ENCODE data around the gene CLEC4D.
"Not testable (repeated sequence)": the region's sequence is repeated elsewhere in the genome, so short reads cannot be mapped to it uniquely, and the experiment has no call there.

Gene CLEC4D

DNA sequence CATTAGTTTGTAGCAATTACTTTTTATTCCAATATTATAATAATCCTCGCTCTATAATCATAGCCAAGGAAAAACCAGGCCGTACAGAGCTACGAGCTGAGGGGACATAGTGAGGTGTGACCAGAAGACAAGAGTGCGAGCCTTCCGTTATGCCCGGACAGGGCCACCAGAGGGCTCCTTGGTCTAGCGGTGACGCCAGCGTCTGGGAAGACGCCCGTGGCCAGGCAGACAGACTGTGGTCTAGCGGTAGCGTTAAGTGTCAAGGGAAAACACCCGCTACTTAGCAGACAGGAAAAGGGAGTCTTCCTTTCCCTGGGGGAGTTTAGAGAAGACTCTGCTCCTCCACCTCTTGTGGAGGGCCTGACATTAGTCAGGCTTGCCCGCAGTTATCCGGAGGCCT is 24.5 kb downstream of the CLEC4D start:
- DNase-seq = peak; percentile 37

DNA sequence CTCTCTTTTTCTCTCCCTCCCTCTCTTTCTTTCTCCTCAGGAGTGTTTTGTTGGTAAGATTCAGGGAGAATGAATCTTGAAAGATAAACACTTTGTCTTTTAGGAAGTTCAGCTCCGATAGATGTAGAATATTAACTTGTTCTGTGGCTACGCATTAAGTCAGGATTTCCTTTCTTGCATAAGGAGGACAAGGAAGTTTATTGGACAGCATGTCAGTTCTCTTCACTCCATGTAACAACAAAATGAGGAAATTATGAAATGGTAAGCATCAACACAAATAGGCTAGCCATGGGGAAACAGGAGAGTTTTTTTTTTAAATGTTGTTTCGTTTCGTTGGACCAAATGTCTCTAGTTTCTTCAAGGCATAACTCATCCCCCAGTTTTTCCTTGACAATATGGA is 27.5 kb downstream of the CLEC4D start, which contains the start of gene CLEC4E:
Gene CLEC4E, minus strand, starts transcription at position 75 of the 400 bp plus-strand sequence. CDS start 108 bp downstream, outside the sequence.
- not testable (repeated sequence) for DNase-seq

DNA sequence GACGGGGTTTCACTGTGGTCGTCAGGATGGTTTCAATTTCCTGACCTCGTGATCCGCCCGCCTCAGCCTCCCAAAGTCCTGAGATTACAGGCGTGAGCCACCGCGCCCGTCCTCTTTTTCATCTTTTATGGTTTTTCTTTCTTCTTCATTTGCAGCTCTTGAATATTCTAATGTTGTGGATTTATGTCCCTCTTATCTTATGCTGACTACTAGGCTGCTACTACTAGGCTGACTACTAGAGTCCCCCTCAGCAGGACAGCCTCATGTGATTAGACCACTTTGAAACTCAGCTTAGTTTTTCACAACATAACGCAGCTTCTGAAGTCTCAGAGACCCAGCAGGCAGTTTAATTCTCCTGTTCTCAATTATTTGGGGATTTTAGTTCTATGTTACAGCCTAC is 28.3 kb downstream of the CLEC4D start:
- DNase-seq = no peak

DNA sequence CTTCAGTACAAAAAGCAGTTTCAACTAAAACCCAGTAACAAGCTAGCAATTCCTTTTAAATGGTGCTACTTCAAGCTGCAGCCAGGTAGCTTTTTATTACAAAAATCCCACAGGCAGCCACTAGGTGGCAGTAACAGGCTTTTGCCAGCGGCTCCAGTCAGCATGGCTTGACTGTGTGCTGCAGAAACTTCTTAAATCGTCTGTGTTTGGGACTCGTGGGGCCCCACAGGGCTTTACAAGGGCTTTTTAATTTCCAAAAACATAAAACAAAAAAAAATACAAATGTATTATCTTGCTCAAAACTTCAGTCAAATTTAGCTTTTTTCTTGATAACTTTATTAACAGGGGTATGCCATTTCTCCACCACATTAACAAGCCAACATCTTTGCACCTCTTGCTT is 31.0 kb downstream of the CLEC4D start:
- DNase-seq = peak; percentile 86

DNA sequence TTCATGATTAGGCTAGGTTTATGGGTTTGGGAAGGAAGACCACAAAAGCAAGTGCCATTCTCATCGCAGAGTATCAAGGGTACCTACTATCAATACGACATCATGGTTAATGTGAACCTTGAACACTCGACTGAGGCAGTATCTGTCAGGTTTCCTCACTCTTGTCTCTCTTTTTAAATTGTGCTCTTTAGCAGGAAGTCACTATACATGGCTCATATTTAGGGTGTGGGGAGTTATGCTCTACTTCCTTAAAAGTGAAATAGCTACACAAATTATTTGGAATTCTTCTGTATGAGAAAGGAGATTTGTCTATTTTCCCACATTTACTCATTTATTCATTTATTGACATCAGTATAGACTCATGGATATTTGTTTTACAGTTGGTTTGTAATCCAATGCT is 33.3 kb downstream of the CLEC4D start:
- no peak for DNase-seq

DNA sequence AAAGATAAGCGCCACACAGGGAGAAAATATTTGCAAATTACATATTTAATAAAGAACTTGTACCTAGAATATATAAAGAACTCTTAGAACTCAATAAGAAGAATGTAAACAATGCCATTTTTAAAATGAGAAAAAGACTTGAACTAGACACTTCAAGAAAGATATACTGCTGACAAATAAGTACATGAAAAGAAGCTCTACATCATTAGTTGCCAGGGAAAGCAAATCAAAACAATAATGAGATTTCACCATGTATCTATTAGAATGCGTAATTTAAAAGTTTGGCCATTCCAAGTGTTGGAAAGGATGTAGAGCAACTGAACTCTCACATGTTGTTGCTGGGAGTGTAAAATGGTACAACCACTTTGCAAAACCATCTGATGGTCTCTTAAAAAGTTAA is 34.3 kb downstream of the CLEC4D start:
- DNase-seq = no peak

DNA sequence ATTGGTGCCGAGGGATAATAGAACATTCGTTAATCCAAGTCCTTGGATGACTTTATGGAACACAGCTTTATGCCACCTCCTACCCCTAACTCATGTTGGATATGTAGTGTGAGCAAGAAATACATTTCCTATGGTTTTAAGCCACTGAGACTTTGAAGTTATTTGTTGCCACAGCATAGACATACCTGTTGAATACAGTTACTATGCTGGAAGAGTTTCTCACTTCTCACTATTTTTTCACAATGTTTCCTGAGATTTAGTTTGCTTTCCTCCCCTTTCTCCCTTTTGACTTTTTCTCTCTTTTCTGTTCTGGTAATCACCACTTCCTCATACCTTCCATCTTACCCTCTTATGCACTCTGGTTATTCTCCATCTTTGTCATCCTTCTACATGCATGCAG is 34.9 kb downstream of the CLEC4D start:
- DNase-seq = no peak

DNA sequence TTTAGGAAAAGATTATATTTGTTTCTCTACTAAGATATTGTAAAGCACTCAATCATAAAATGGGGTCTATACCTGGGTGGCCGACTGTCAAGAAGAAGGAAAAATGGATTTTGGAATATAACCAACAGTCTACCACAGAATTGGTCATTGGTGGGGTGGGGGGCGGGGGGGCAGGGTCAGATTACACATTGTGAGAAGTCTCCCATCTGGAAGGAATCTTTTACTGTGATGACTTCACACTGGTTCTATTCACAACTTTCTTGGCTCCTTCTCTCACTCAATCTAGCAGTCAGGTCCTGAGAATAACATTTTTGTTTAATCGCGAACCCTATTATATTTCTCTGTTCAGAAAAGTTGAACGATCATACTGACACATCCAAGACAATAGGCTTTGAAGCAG is 36.1 kb downstream of the CLEC4D start:
- DNase-seq = no peak

DNA sequence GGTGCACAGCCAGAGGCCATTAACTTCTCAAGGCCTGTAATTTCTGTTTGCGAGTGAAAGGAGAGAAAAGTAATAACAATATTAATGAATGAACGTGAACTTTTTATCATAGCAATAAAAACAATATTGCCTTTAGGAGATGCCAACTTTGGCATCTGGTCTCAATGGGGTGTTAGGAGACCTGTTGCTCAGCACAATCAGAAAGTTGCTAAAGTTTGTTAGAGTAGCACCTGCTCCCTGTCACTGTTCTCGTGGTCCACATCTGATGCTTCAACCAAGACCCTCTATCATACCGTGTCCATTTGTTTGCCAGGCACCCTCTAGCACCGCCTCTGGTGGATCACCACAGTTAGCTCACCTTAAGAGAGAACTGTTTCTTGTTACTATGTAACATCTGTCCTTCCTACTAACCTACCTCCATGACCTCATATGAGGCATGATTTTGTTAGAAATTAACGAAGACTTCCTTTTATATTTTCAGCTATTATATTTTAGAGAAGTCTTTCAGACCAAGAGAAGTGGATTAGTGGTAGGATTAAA is 39.9 kb downstream of the CLEC4D start:
- DNase-seq = peak; percentile 19

DNA sequence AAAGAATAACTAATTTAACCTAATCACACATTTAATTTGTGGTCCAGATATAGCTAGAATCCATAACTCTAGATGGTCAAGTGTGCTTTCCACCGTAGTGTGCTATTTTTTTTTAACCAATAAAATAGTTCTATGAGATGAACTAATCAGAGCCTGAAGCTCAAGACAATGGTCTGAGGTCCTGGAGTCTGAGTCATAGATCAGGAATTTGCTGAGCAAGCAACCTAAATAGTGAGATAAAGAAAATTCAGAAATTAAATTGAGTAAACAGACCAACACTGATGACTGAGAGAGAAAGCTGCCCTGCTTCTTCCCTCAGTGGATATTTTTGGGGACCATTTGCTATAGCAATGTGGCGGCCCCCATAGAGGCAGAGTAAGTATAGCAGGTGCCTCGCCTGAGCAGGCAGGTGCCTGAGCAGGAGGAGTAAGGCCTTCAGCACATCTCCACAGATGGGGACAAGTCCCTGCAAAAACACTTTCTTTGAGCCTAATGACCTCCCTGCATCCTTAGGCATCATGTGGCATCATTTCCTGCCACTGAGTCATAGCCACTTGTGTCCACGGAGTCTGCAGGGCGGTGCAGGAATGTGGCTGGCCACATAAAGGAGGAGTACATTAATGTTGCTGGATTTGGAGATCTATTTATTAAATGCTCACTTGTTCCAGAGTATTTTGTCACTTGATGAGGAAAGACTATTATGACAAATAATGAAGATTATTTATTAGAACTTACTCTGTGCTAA is 41.3 kb downstream of the CLEC4D start:
- DNase-seq = peak; percentile 34

DNA sequence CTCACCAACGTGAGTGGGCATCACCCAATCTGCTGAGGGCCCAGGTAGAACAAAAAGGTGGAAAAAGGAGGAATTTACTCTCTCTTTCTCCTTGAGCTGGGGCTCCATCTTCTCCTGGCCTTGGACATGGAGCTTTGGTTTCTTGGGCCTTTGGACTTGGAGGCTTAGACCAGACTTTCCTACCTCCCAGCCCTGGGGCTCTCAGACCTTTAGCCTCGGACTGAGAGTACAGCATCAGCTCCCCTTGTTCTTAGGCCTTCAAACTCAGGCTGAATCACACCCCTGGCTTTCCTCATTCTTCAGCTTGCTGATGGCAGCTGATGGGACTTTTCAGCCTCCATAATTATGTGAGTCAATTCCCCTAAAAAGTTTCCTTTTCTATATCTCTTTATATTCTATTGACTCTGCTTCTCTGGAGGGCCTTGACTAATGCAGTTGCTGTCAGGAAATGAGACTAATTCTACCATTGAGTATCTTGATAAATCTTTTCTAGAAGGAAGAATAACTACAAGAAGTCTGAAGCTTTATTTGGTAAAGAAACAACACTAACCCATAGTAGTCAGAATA is 43.3 kb downstream of the CLEC4D start:
- DNase-seq = no peak

DNA sequence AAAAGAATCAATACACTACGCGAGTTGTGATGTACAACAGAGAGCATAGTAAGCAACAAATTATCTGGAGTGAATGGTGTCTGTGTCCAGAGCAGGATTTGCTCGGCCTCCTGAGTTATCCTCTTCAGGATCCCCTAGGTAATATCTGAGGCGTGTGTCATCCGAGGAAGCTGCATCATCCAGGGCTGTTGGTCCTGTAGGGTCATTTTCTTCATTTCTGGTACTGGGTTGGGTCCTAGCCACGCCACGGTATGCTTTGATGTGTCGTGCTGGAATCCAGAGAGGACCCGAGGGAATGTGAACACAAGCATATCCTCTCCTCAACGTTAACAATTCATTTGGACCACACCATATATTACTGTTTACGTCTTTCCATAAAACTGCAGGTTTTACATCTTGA is 46.4 kb downstream of the CLEC4D start:
- no peak for DNase-seq

DNA sequence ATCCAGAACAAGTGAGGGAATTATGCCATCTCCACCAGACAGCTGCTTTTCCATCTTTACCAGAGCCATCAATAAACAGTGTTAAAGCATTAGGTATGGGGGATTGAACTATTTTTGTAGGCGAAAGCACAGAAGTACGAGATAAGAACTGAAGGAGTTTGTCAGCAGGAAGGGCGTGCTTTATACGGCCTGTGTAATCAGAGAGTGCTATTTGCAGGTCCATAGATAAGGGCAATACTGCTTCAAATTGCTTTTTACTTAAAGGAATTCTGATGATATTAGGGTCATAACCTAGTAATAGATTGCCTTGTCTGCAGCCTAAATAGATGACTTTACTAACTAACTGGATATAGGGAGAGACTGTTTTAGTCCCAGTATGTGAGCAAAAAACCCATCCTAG is 47.7 kb downstream of the CLEC4D start:
- no peak for DNase-seq

DNA sequence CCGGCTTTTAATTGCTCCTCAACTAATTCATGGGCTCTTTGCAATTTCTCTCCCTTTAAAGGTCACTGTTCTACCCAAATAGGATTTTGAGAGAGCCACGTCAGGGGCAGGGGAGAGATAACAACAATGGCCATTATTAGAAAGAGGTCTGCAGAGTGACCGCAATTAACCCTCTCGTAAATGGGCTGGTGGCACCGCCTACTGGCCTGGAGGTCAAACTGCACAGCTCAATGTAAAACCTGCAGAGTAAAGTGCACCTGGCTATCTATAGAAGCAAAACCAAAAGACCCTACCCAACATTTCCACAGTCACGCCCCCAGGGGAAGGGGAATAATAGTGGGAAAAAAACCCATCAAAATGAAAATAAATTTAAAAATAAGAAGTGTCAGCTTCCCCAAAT is 49.0 kb downstream of the CLEC4D start:
- DNase-seq = peak; percentile 54

DNA sequence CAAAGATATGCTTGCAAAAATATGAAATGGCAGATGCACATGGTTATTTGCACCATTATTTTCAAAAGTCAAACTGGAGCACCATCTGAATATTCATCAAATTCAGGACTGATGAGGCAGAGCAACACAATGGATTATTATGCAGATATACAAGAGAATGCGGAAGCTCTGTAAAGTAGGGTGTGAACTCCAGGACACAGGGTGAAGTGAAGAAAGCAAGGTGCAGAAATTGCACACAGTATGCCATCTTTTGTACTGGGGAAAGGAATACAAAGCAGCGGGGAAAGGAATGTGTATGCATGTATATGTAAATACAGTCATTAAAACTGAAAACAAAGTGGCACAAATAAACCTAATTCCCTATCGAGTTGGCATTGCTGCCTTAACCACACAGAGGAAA is 50.1 kb downstream of the CLEC4D start:
- DNase-seq = no peak

DNA sequence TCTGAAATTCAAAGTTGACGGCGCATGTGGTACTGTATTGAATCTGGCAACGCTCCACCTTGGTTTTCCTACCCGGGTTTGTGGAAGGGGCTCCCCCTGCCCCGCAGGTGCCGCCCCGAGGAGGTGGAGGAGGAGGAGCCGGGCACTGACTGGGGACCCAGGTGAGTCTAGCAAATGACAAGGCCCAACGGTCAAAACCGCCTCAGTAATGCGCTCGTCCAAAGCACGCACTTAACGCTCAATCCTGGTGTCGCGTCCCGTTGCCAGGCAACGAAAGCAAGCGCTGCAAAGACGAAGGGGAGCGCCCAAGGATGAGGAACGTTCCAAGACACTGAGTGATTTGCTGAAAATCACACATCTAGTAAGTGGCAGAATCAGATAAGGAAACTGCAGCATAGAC is 51.4 kb downstream of the CLEC4D start:
- peak; percentile 83 for DNase-seq

DNA sequence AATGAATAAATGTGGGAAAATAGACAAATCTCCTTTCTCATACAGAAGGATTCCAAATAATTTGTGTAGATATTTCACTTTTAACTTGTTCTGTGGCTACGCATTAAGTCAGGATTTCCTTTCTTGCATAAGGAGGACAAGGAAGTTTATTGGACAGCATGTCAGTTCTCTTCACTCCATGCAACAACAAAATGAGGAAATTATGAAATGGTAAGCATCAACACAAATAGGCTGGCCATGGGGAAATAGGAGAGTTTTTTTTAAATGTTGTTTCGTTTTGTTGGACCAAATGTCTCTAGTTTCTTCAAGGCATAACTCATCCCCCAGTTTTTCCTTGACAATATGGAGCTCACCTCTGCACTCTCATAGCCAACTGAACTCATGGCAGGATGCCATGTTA is 52.7 kb downstream of the CLEC4D start:
- not testable (repeated sequence) for DNase-seq

DNA sequence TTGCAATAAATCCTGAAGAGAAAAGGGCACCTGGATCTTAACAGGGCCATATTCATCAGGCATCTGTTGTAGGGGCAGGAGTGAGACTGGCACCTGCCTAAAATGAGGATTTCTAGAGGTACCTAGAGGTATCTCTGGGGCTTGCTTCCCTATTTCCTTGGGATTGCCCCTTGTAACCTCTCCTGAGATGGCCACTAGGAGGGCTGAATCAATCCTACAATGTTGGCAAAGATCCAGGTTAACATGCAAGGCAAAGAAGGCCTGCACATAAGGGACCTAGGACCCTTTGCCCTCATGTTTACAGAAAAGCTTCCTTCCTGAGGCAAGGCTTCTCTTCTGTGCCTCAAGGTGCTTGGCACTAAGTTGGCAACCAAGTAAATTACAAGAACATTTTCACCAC is 53.2 kb downstream of the CLEC4D start:
- DNase-seq = peak; percentile 23

All from DMS53 (cell line).